ENCODE data around the gene PCDHGA3.
"Not testable (repeated sequence)": the region's sequence is repeated elsewhere in the genome, so short reads cannot be mapped to it uniquely, and the experiment has no call there.

Gene PCDHGA3

DNA sequence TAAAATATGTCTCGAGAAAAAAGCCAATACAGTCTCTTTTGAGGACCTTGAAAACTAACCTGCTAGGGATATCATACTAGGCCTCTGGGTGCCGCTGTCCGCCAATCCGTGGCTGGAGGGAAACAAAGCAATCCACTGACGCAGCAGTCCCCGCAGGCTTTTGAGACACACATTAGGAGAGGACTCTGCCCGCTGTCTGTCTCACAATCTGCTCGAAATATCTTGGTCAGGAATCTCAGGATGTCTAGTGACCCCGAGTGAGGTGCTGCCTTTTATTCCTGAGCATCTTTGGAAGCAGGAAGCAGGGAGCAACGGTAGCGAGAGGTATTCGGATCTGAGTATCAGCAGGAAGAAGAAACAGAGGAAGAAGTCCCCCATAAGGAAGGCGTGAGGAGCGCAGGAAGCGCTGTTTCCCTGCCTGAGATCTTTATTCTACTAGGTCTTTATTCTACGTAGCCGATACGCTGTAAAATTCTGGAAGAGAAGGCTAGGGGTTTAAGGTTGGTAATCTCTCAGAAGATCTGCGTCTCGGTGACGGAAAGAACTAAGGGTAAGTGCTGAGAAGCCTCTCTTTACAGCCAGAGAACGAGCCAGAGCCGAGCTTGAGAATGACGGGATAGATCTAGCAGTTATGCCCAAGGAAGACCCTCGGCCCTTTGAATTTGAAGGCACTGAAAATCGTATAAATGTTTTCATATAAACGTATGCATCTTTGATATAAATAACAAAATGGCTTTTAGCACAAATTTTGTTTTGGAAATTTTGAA lies 17.4 kb upstream of the PCDHGA3 start:
- Histone ChIP-seq H3K4me1 (ENCODE audit: control insufficient read depth, insufficient read depth, low read length) (no peaks in the 10 kb centered on the region), H3K27me3 (ENCODE audit: control insufficient read depth, insufficient read depth, low read length) (no peaks in the 10 kb centered on the region), H3K9me3 (ENCODE audit: control insufficient read depth, insufficient read depth, low read length) (no peaks in the 10 kb centered on the region), H3K36me3 (ENCODE audit: control insufficient read depth, insufficient read depth, low read length) (no peaks in the 10 kb centered on the region), H3K4me3 (ENCODE audit: low read length) (peak overlapping the region; percentile 23; the same call in 1 of the 2 replicates), H3K27ac (ENCODE audit: low read length) (no peak overlapping the region)
- DNase-seq (ENCODE audit: low read depth, low spot score), result peak; percentile 41
- no CpG with 5 or more reads among the region's 27 CpGs for WGBS (ENCODE audit: insufficient coverage, insufficient read length)

DNA sequence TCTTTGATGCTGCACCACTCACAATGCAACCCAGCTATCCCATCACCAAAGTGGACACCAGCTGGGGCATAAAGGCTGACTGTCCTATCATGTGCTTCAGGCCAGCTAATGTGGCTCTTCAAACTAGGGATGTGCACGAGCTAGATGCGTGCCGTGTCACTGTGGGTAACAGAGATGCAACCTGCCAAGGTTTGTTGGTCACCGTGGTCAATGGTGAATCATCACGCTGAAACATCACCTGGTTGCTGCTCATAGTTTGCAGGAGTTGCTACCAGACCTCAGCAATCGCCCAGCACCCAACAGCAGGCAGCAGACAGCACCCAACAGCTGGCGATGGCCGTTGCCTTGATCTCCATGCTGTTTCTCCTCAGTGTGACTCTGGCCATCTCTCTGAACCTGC lies 15.4 kb upstream of the PCDHGA3 start:
- Histone ChIP-seq H3K9me3 (ENCODE audit: control insufficient read depth, insufficient read depth, low read length) (no peaks in the 10 kb centered on the region), H3K4me1 (ENCODE audit: control insufficient read depth, insufficient read depth, low read length) (no peaks in the 10 kb centered on the region), H3K27me3 (ENCODE audit: control insufficient read depth, insufficient read depth, low read length) (no peaks in the 10 kb centered on the region), H3K27ac (ENCODE audit: low read length) (no peak overlapping the region), H3K4me3 (ENCODE audit: low read length) (no peak overlapping the region), H3K36me3 (ENCODE audit: control insufficient read depth, insufficient read depth, low read length) (no peaks in the 10 kb centered on the region)
- WGBS (ENCODE audit: insufficient coverage, insufficient read length), result no CpG with 5 or more reads among the region's 8 CpGs
- no peak for DNase-seq (ENCODE audit: low read depth, low spot score)

DNA sequence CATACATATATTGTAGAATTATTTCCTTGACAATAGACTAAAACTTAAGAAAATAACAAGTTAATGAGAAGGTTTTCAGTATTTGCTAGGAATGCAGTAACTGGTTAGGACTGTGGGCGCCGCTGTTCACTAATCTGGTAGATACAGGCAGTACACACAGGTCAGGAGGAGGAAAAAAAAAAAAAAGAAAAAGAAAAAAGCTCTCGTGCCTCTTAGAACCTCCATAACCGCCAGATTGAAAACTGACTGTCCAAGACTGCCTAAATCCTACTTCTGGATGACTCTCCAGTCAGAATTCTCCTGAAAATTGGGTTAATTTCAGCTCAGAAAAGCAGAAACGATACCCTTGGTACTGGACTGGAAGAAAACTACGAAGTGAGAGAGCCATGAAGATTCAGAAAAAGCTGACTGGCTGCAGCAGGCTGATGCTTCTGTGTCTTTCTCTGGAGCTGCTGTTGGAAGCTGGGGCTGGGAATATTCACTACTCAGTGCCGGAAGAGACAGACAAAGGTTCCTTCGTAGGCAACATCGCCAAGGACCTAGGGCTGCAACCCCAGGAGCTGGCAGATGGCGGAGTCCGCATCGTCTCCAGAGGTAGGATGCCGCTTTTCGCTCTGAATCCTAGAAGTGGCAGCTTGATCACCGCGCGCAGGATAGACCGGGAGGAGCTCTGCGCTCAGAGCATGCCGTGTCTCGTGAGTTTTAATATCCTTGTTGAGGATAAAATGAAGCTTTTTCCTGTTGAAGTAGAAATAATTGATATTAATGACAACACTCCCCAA lies 13.1 kb upstream of the PCDHGA3 start, which contains the start of gene PCDHGA1:
Gene PCDHGA1, plus strand, starts transcription at position 216 of the 782 bp plus-strand sequence.
- Histone ChIP-seq H3K9me3 (ENCODE audit: control insufficient read depth, insufficient read depth, low read length) (no peaks in the 10 kb centered on the region), H3K36me3 (ENCODE audit: control insufficient read depth, insufficient read depth, low read length) (no peaks in the 10 kb centered on the region), H3K4me1 (ENCODE audit: control insufficient read depth, insufficient read depth, low read length) (no peaks in the 10 kb centered on the region), H3K27me3 (ENCODE audit: control insufficient read depth, insufficient read depth, low read length) (no peaks in the 10 kb centered on the region), H3K4me3 (ENCODE audit: low read length) (no peak within 1 kb of the TSS), H3K27ac (ENCODE audit: low read length) (no peak within 1 kb of the TSS)
- DNase-seq (ENCODE audit: low read depth, low spot score), result no peak
- WGBS (ENCODE audit: insufficient coverage, insufficient read length), result no CpG with 5 or more reads among the region's 21 CpGs

DNA sequence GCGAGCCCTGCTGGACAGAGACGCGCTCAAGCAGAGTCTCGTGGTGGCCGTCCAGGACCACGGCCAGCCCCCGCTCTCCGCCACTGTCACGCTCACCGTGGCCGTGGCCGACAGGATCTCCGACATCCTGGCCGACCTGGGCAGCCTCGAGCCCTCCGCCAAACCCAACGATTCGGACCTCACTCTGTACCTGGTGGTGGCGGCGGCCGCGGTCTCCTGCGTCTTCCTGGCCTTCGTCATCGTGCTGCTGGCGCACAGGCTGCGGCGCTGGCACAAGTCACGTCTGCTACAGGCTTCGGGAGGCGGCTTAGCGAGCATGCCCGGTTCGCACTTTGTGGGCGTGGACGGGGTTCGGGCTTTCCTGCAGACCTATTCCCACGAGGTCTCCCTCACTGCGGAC lies 11.1 kb upstream of the PCDHGA3 start:
- H3K36me3 ChIP-seq (ENCODE audit: control insufficient read depth, insufficient read depth, low read length); H3K4me1 ChIP-seq (ENCODE audit: control insufficient read depth, insufficient read depth, low read length); DNase-seq (ENCODE audit: low read depth, low spot score); H3K9me3 ChIP-seq (ENCODE audit: control insufficient read depth, insufficient read depth, low read length); H3K27me3 ChIP-seq (ENCODE audit: control insufficient read depth, insufficient read depth, low read length); H3K4me3 ChIP-seq (ENCODE audit: low read length); H3K27ac ChIP-seq (ENCODE audit: low read length): not testable (repeated sequence)
- no CpG with 5 or more reads among the region's 39 CpGs for WGBS (ENCODE audit: insufficient coverage, insufficient read length)

DNA sequence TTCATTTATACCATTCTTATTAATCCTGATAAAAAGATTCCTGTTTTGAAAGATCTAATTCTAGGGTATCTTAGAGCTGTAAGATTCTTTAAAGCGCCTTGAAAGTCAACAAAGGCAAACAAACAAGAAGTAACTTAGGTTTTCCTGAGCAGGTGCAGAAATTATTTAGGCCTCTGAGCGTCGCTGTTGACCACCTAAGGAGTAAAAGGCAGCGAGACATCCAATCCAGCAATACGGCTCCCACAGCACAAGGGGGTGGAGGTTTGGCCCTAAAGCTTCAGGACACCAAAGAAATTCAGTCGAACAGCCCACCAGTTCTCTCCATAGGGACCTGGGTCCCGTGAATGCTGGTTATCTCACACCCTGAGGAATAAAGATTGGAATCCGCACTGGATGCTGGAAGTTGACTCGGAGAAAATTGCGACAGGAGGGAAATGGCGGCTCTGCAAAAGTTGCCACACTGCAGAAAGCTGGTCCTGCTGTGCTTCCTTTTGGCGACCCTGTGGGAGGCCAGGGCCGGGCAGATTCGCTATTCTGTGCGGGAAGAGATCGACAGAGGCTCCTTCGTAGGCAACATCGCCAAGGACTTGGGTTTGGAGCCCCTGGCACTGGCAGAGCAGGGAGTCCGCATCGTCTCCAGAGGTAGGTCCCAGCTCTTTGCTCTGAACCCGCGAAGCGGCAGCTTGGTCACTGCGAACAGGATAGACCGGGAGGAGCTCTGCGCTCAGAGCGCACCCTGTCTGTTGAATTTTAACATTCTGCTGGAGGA lies 4.9 kb upstream of the PCDHGA3 start, which contains the start of gene PCDHGA2:
Gene PCDHGA2, plus strand, starts transcription at position 223 of the 769 bp plus-strand sequence.
- peaks cover 2% of the 10 kb centered on the region for H3K9me3 ChIP-seq (ENCODE audit: control insufficient read depth, insufficient read depth, low read length)
- H3K4me1 ChIP-seq (ENCODE audit: control insufficient read depth, insufficient read depth, low read length), result no peaks in the 10 kb centered on the region
- no peak within 1 kb of the TSS for H3K4me3 ChIP-seq (ENCODE audit: low read length)
- no peak for DNase-seq (ENCODE audit: low read depth, low spot score)
- no CpG with 5 or more reads among the region's 27 CpGs for WGBS (ENCODE audit: insufficient coverage, insufficient read length)
- H3K27ac ChIP-seq (ENCODE audit: low read length), result no peak within 1 kb of the TSS
- H3K27me3 ChIP-seq (ENCODE audit: control insufficient read depth, insufficient read depth, low read length), result no peaks in the 10 kb centered on the region
- no peaks in the 10 kb centered on the region for H3K36me3 ChIP-seq (ENCODE audit: control insufficient read depth, insufficient read depth, low read length)

DNA sequence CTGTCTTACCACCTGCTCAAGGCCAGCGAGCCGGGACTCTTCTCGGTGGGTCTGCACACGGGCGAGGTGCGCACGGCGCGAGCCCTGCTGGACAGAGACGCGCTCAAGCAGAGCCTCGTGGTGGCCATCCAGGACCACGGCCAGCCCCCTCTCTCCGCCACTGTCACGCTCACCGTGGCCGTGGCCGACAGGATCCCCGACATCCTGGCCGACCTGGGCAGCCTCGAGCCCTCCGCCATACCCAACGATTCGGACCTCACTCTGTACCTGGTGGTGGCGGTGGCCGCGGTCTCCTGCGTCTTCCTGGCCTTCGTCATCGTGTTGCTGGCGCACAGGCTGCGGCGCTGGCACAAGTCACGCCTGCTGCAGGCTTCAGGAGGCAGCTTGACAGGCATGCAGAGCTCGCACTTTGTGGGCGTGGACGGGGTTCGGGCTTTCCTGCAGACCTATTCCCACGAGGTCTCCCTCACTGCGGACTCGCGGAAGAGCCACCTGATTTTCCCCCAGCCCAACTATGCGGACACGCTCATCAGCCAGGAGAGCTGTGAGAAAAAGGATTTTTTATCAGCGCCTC lies 2.8 kb upstream of the PCDHGA3 start:
- not testable (repeated sequence) for DNase-seq (ENCODE audit: low read depth, low spot score); H3K9me3 ChIP-seq (ENCODE audit: control insufficient read depth, insufficient read depth, low read length); H3K4me1 ChIP-seq (ENCODE audit: control insufficient read depth, insufficient read depth, low read length); H3K27me3 ChIP-seq (ENCODE audit: control insufficient read depth, insufficient read depth, low read length); H3K27ac ChIP-seq (ENCODE audit: low read length); H3K36me3 ChIP-seq (ENCODE audit: control insufficient read depth, insufficient read depth, low read length); H3K4me3 ChIP-seq (ENCODE audit: low read length)
- no CpG with 5 or more reads among the region's 45 CpGs for WGBS (ENCODE audit: insufficient coverage, insufficient read length)

DNA sequence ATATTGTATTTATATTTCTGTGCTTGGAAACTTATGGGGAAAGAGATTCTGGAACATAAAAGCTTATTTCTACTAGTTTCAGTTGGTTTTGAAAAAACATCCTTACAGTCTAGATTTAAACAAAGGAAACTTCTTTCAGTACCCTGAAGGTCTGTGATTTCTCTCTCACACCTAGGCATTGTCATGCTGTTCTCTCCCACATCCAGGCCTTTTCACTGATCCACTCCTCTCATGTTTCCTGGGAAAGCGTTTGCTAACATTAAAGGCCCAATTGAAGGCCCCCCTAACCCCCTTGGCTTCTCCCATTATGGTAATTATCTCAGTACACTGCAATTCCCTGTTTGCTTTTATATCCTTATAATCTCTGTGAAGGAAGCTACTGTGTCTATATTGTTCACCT lies 856 bp upstream of the PCDHGA3 start:
- H3K27ac ChIP-seq (ENCODE audit: low read length), result no peak overlapping the region

DNA sequence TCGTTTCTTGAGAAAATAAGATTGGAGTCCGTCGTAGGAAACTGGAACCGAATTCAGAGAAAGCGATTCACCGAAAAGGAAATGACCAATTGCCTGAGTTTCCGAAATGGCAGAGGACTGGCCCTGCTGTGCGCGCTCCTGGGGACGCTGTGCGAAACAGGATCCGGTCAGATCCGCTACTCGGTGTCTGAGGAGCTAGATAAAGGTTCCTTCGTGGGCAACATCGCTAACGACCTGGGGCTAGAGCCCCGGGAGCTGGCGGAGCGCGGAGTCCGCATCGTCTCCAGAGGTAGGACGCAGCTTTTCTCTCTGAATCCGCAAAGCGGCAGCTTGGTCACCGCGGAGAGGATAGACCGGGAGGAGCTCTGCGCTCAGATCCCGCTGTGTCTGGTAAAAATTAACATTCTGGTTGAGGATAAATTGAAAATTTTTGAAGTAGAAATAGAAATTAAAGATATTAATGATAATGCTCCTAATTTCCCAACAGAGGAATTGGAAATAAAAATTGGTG lies 379 bp downstream of the PCDHGA3 start:
- Histone ChIP-seq H3K4me1 (ENCODE audit: control insufficient read depth, insufficient read depth, low read length) (no peaks in the 10 kb centered on the region), H3K27ac (ENCODE audit: low read length) (no peak overlapping the region), H3K27me3 (ENCODE audit: control insufficient read depth, insufficient read depth, low read length) (no peaks in the 10 kb centered on the region), H3K4me3 (ENCODE audit: low read length) (no peak overlapping the region), H3K9me3 (ENCODE audit: control insufficient read depth, insufficient read depth, low read length) (peaks cover 2% of the 10 kb centered on the region), H3K36me3 (ENCODE audit: control insufficient read depth, insufficient read depth, low read length) (no peaks in the 10 kb centered on the region)
- no CpG with 5 or more reads among the region's 31 CpGs for WGBS (ENCODE audit: insufficient coverage, insufficient read length)
- no peak for DNase-seq (ENCODE audit: low read depth, low spot score)

More for the DNA sequence above, 856 bp upstream of the PCDHGA3 start:
- WGBS (ENCODE audit: insufficient coverage, insufficient read length), result no CpG with 5 or more reads among the region's 1 CpG
- Histone ChIP-seq H3K36me3 (ENCODE audit: control insufficient read depth, insufficient read depth, low read length) (no peaks in the 10 kb centered on the region), H3K27me3 (ENCODE audit: control insufficient read depth, insufficient read depth, low read length) (no peaks in the 10 kb centered on the region), H3K9me3 (ENCODE audit: control insufficient read depth, insufficient read depth, low read length) (peaks cover 2% of the 10 kb centered on the region), H3K4me1 (ENCODE audit: control insufficient read depth, insufficient read depth, low read length) (no peaks in the 10 kb centered on the region), H3K4me3 (ENCODE audit: low read length) (no peak overlapping the region)
- DNase-seq (ENCODE audit: low read depth, low spot score), result no peak

DNA sequence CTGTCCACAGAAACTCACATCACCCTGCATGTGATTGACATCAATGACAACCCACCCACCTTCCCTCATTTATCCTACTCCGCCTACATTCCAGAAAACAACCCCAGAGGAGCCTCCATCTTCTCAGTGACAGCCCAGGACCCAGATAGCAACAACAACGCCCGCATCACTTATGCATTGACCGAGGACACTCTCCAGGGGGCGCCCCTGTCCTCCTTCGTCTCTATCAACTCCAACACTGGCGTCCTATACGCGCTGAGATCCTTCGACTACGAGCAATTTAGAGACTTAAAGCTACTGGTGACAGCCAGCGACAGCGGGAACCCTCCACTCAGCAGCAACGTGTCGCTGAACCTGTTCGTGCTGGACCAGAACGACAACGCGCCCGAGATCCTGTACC lies 1.7 kb downstream of the PCDHGA3 start:
- WGBS (ENCODE audit: insufficient coverage, insufficient read length), result no CpG with 5 or more reads among the region's 20 CpGs
- H3K4me3 ChIP-seq (ENCODE audit: low read length), result no peak overlapping the region
- no peak overlapping the region for H3K27ac ChIP-seq (ENCODE audit: low read length)
- DNase-seq (ENCODE audit: low read depth, low spot score), result no peak
- no peaks in the 10 kb centered on the region for H3K4me1 ChIP-seq (ENCODE audit: control insufficient read depth, insufficient read depth, low read length)
- H3K9me3 ChIP-seq (ENCODE audit: control insufficient read depth, insufficient read depth, low read length), result no peaks in the 10 kb centered on the region; the same call in 1 of the 2 replicates
- H3K36me3 ChIP-seq (ENCODE audit: control insufficient read depth, insufficient read depth, low read length), result no peaks in the 10 kb centered on the region
- no peaks in the 10 kb centered on the region for H3K27me3 ChIP-seq (ENCODE audit: control insufficient read depth, insufficient read depth, low read length)

DNA sequence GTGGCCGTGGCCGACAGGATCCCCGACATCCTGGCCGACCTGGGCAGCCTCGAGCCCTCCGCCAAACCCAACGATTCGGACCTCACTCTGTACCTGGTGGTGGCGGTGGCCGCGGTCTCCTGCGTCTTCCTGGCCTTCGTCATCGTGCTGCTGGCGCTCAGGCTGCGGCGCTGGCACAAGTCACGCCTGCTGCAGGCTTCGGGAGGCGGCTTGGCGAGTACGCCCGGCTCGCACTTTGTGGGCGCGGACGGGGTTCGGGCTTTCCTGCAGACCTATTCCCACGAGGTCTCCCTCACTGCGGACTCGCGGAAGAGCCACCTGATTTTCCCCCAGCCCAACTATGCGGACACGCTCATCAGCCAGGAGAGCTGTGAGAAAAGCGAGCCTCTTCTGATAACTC lies 2.4 kb downstream of the PCDHGA3 start:
- WGBS (ENCODE audit: insufficient coverage, insufficient read length), result no CpG with 5 or more reads among the region's 35 CpGs
- not testable (repeated sequence) for H3K4me3 ChIP-seq (ENCODE audit: low read length); H3K9me3 ChIP-seq (ENCODE audit: control insufficient read depth, insufficient read depth, low read length); H3K27ac ChIP-seq (ENCODE audit: low read length); H3K4me1 ChIP-seq (ENCODE audit: control insufficient read depth, insufficient read depth, low read length); DNase-seq (ENCODE audit: low read depth, low spot score); H3K27me3 ChIP-seq (ENCODE audit: control insufficient read depth, insufficient read depth, low read length); H3K36me3 ChIP-seq (ENCODE audit: control insufficient read depth, insufficient read depth, low read length)
